ENCODE results near the gene MTMR1.

MTMR1 gene

GRCh38 chrX:150696866-150697265, 3.7 kb downstream of the MTMR1 start:
- DNase-seq (ENCODE audit: low read depth, low spot score): no peak

- DNase-seq (ENCODE audit: low read depth, low spot score): no peak
These were observed 4.4 kb downstream of the MTMR1 start for GRCh38 chrX:150697641-150698040.

GRCh38 chrX:150698981-150699380, 5.8 kb downstream of the MTMR1 start:
- DNase-seq (ENCODE audit: low read depth, low spot score): no peak

- DNase-seq (ENCODE audit: low read depth, low spot score): no peak
These were observed 6.9 kb downstream of the MTMR1 start for GRCh38 chrX:150700107-150700506.

- no peak for DNase-seq (ENCODE audit: low read depth, low spot score)
These were observed 8.2 kb downstream of the MTMR1 start for GRCh38 chrX:150701377-150701776.

GRCh38 chrX:150702966-150703694, 9.9 kb downstream of the MTMR1 start:
- DNase-seq (ENCODE audit: low read depth, low spot score): no peak

- DNase-seq (ENCODE audit: low read depth, low spot score): no peak
These were observed 10.4 kb downstream of the MTMR1 start for GRCh38 chrX:150703695-150703974.

- no peak for DNase-seq (ENCODE audit: low read depth, low spot score)
These were observed 10.9 kb downstream of the MTMR1 start for GRCh38 chrX:150704030-150704613.

- DNase-seq (ENCODE audit: low read depth, low spot score): no peak
These were observed 19.4 kb downstream of the MTMR1 start for GRCh38 chrX:150712619-150713018.

GRCh38 chrX:150715184-150715583, 22.0 kb downstream of the MTMR1 start:
- DNase-seq (ENCODE audit: low read depth, low spot score): no peak

GRCh38 chrX:150719621-150720020, 26.4 kb downstream of the MTMR1 start:
- DNase-seq (ENCODE audit: low read depth, low spot score): no peak

GRCh38 chrX:150729956-150730355, 36.8 kb downstream of the MTMR1 start:
- DNase-seq (ENCODE audit: low read depth, low spot score): no peak

- no peak for DNase-seq (ENCODE audit: low read depth, low spot score)
These were observed 37.5 kb downstream of the MTMR1 start for GRCh38 chrX:150730719-150731118.

- DNase-seq (ENCODE audit: low read depth, low spot score): peak; percentile 3
These were observed 38.6 kb downstream of the MTMR1 start for GRCh38 chrX:150731795-150732194.

GRCh38 chrX:150736475-150736874, 43.3 kb downstream of the MTMR1 start:
- no peak for DNase-seq (ENCODE audit: low read depth, low spot score)

GRCh38 chrX:150752124-150752523, 58.9 kb downstream of the MTMR1 start:
- DNase-seq (ENCODE audit: low read depth, low spot score): no peak

GRCh38 chrX:150753357-150753756, 60.2 kb downstream of the MTMR1 start:
- DNase-seq (ENCODE audit: low read depth, low spot score): no peak

GRCh38 chrX:150753968-150754367, 60.8 kb downstream of the MTMR1 start:
- DNase-seq (ENCODE audit: low read depth, low spot score): no peak

GRCh38 chrX:150757371-150757770, 64.2 kb downstream of the MTMR1 start:
- DNase-seq (ENCODE audit: low read depth, low spot score): no peak

GRCh38 chrX:150759568-150760416, 66.6 kb downstream of the MTMR1 start:
- DNase-seq (ENCODE audit: low read depth, low spot score): no peak

- DNase-seq (ENCODE audit: low read depth, low spot score): no peak
These were observed 68.1 kb downstream of the MTMR1 start for GRCh38 chrX:150761176-150761818.

- DNase-seq (ENCODE audit: low read depth, low spot score): no peak
These were observed 68.6 kb downstream of the MTMR1 start for GRCh38 chrX:150761819-150762216.

All from activated CD4-positive, CD25-positive, alpha-beta regulatory T cell treated with anti-CD3 and anti-CD28 coated beads, Interleukin-2, amount 50 U/mL, for 16 hours (primary cell).